GM23248 (cell line): ENCODE results near the gene SRF. TPM values are rescaled to one million over a fixed set of nuclear protein-coding genes. Genes with fewer than 3 reads are reported as not detected.

Experiments used
- DNase-seq: peaks from one replicate; pipeline ENCODE4 v3.0.0-alpha.2; 2015
- H2AFZ ChIP-seq: fragments of 200-600 bp; sonication (generic); 2 replicates; pipeline ENCODE4 v1.6.1; 2016; ENCODE audit warnings: antibody characterized with exemption
- H3F3A ChIP-seq: fragments of 200-600 bp; sonication (generic); 2 replicates; pipeline ENCODE4 v1.6.1; 2016; ENCODE audit warnings: mild to moderate bottlenecking, antibody characterized with exemption, mixed run types; ENCODE audit not compliant: insufficient read depth
- H3K27ac ChIP-seq: fragments of 200-600 bp; sonication (generic); 2 replicates; pipeline ENCODE4 v1.5.1; 2016; ENCODE audit warnings: mild to moderate bottlenecking
- H3K27me3 ChIP-seq: fragments of 200-600 bp; sonication (generic); replicated peaks from 2 replicates; pipeline ENCODE4 v1.6.1; 2016; ENCODE audit warnings: mild to moderate bottlenecking; ENCODE audit not compliant: insufficient read depth
- H3K36me3 ChIP-seq: fragments of 200-600 bp; sonication (generic); 2 replicates; pipeline ENCODE4 v1.6.1; 2016; ENCODE audit warnings: low read depth, mild to moderate bottlenecking
- H3K4me1 ChIP-seq: fragments of 200-600 bp; sonication (generic); 2 replicates; pipeline ENCODE4 v1.6.1; 2016; ENCODE audit warnings: mild to moderate bottlenecking; ENCODE audit not compliant: insufficient read depth
- H3K4me2 ChIP-seq: fragments of 200-600 bp; sonication (generic); one replicate; pipeline ENCODE4 v1.6.1; 2016; ENCODE audit warnings: mild to moderate bottlenecking; ENCODE audit not compliant: unreplicated experiment
- H3K4me3 ChIP-seq: fragments of 200-600 bp; sonication (generic); 2 replicates; pipeline ENCODE4 v1.5.1; 2016; ENCODE audit warnings: mild to moderate bottlenecking
- H3K79me2 ChIP-seq: fragments of 200-600 bp; sonication (generic); 2 replicates; pipeline ENCODE4 v1.6.1; 2016; ENCODE audit warnings: mild to moderate bottlenecking; ENCODE audit not compliant: insufficient read depth
- H3K9ac ChIP-seq: fragments of 200-600 bp; sonication (generic); 2 replicates; pipeline ENCODE4 v1.6.1; 2016; ENCODE audit warnings: mild to moderate bottlenecking
- H3K9me2 ChIP-seq: fragments of 200-600 bp; sonication (generic); 2 replicates; pipeline ENCODE4 v1.6.1; 2016; ENCODE audit warnings: mixed run types, mild to moderate bottlenecking, moderate library complexity; ENCODE audit not compliant: insufficient read depth
- H3K9me3 ChIP-seq: fragments of 200-600 bp; sonication (generic); one replicate; pipeline ENCODE4 v1.6.1; 2017; ENCODE audit warnings: low read depth
- H4K20me1 ChIP-seq: fragments of 200-600 bp; sonication (generic); 2 replicates; pipeline ENCODE4 v1.6.0; 2016; ENCODE audit not compliant: insufficient read depth
- EZH2 ChIP-seq: fragments of 200-600 bp; sonication (generic); IDR thresholded peaks from 2 replicates; pipeline ENCODE4 v1.6.1; 2018; ENCODE audit warnings: antibody characterized with exemption, mild to moderate bottlenecking; ENCODE audit not compliant: insufficient read depth, poor library complexity, severe bottlenecking
- EZH2phosphoT487 ChIP-seq: fragments of 200-600 bp; sonication (generic); IDR thresholded peaks from 2 replicates; pipeline ENCODE4 v1.6.1; 2018; ENCODE audit warnings: antibody characterized with exemption, moderate library complexity, mild to moderate bottlenecking, low read depth; ENCODE audit not compliant: insufficient read depth
- WGBS, 2 experiments: methylation state at CpG; one replicate each; pipeline ENCODE4 v1.1.6; 2015 to 2017; ENCODE audit warnings: low lambda C conversion rate in 2 of 2, low coverage in 1 of 2; ENCODE audit errors: missing lambda C conversion rate in 2 of 2; 5-methylcytosine and 5-hydroxymethylcytosine counted together
- in situ Hi-C: fragments of 300-500 bp; cut with MboI; formaldehyde crosslinking; loops from 2 replicates; pipeline ENCODE4 v1.15.0; 2020
- polyA plus RNA-seq: library from polyadenylated mRNA; unstranded; fragments of >200 nt; fragmentation: Nextera tagmentation; extraction: Ambion mirVana; gene quantifications from 2 replicates; pipeline ENCODE4 v1.2.1, GENCODE V29; 2016
- total RNA-seq: library from RNA; depleted of rRNA; stranded (reverse); fragments of >200 nt; shearing (Covaris generic); gene quantifications from 2 replicates; pipeline ENCODE4 v1.2.3, GENCODE V29; 2014

Gene SRF
- total and polyA plus RNA-seq, 2 experiments from 2014 or later, result 3.3 to 29.6 TPM

DNA sequence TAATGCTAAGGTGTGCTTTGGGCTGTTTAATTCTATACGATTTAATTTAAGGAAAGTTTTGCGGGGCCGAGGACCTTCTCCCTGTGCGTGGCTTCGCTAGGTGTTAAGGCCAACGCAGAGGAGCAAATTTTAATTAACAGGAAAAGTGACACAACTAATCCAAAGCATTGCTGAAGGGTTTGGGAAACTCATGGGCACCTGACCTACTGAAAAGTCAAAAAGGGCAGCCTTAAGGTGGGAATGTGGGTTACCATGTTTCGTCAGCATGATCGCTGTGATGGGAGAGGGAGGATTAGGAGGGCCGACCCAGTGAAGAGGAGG lies 10.5 kb downstream of the SRF start:
- 40 to 49% methylated on average over 9 of the region's 9 CpGs for WGBS, 2 experiments
- Histone ChIP-seq H3K9me2 (no peaks in the 10 kb centered on the region), H3K36me3 (peaks cover 7% of the 10 kb centered on the region; the same call in 1 of the 2 replicates), H3K4me3 (peak overlapping the region; percentile 79), H3K79me2 (peaks cover 37% of the 10 kb centered on the region), H3K9ac (peak overlapping the region; percentile 80), H4K20me1 (no peaks in the 10 kb centered on the region), H3K4me1 (peaks cover 17% of the 10 kb centered on the region), H3K9me3 (no peaks in the 10 kb centered on the region), H2AFZ (peak overlapping the region; percentile 67), H3K27me3 (no peaks in the 10 kb centered on the region), H3K4me2 (peak overlapping the region; percentile 89), H3K27ac (peak overlapping the region; percentile 51), H3F3A (peaks cover 15% of the 10 kb centered on the region)
- no peak for DNase-seq
- in situ Hi-C loops, result no loop called here
- TF ChIP-seq EZH2phosphoT487 (no peak), EZH2 (no peak)

- no peaks in the 10 kb centered on the region for H4K20me1 ChIP-seq
- peak; percentile 89 for DNase-seq
- peak within 1 kb of the TSS; percentile 51 for H3K27ac ChIP-seq
- peak within 1 kb of the TSS; percentile 80 for H3K9ac ChIP-seq
- no peaks in the 10 kb centered on the region for H3K9me2 ChIP-seq
- no peaks in the 10 kb centered on the region for H3K27me3 ChIP-seq
- peaks cover 31% of the 10 kb centered on the region for H3K79me2 ChIP-seq
- 1 to 2% methylated on average over 43 of the region's 51 CpGs for WGBS, 2 experiments
- peak within 1 kb of the TSS; percentile 67 for H2AFZ ChIP-seq
- H3K4me2 ChIP-seq, result peak within 1 kb of the TSS; percentile 89
- peaks cover 15% of the 10 kb centered on the region for H3F3A ChIP-seq
- H3K9me3 ChIP-seq, result no peaks in the 10 kb centered on the region
- H3K4me3 ChIP-seq, result peak within 1 kb of the TSS; percentile 79
- H3K4me1 ChIP-seq, result peaks cover 17% of the 10 kb centered on the region
- peaks cover 8% of the 10 kb centered on the region; the same call in 1 of the 2 replicates for H3K36me3 ChIP-seq
- TF ChIP-seq EZH2 (no peak), EZH2phosphoT487 (no peak)
- in situ Hi-C loops, result no loop called here
These were observed 11.1 kb downstream of the SRF start, which contains the start of gene CUL9 for GRCh38 chr6:43181942-43182860. CUL9 (plus strand) TSS chr6:43182196; CDS start chr6:43184311, 2,115 bp downstream.

- Histone ChIP-seq H3K9me2 (no peaks in the 10 kb centered on the region), H3K27me3 (no peaks in the 10 kb centered on the region), H3K79me2 (peaks cover 18% of the 10 kb centered on the region; the same call in 1 of the 2 replicates), H3K4me1 (peaks cover 17% of the 10 kb centered on the region), H3K27ac (no peak overlapping the region), H3K9me3 (no peaks in the 10 kb centered on the region), H3K9ac (peak overlapping the region; percentile 80), H3K4me3 (peak overlapping the region; percentile 79), H3K4me2 (peak overlapping the region; percentile 89), H3F3A (peaks cover 15% of the 10 kb centered on the region), H2AFZ (no peak overlapping the region), H3K36me3 (peaks cover 9% of the 10 kb centered on the region; the same call in 1 of the 2 replicates), H4K20me1 (no peaks in the 10 kb centered on the region)
- WGBS, 2 experiments, result 96 to 97% methylated on average over 4 of the region's 4 CpGs
- no peak for DNase-seq
- in situ Hi-C loops, result no loop called here
- TF ChIP-seq EZH2, result no peak
- TF ChIP-seq EZH2phosphoT487, result no peak
These were observed 12.4 kb downstream of the SRF start for GRCh38 chr6:43183441-43183840.

DNA sequence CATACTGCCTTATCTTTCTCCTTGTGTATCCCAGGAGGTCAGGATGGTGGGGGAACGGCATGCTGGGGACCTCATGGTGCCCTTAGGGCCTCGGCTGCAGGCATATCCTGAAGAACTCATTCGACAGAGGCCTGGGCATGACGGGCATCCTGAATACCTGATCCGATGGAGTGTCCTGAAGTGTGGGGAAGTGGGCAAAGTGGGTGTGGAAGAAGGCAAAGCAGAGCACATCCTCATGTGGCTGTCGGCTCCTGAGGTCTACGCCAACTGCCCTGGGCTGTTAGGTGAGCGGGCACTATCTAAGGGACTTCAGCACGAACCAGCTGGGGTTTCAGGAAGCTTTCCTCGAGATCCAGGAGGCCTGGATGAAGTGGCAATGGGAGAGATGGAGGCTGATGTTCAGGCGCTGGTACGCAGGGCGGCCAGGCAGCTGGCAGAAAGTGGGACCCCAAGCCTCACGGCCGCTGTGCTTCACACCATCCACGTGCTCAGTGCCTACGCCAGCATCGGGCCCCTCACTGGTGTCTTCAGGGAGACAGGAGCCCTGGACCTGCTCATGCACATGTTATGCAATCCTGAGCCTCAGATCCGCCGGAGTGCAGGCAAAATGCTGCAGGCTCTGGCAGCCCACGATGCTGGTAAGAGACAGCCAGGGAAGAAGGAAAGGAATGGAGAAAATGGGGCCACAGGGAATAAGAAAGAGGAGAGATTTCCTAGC lies 13.4 kb downstream of the SRF start:
- Histone ChIP-seq H3K4me3 (no peak overlapping the region), H4K20me1 (no peaks in the 10 kb centered on the region), H3K36me3 (peaks cover 9% of the 10 kb centered on the region; the same call in 1 of the 2 replicates), H3K27ac (no peak overlapping the region), H3K79me2 (peaks cover 13% of the 10 kb centered on the region; the same call in 1 of the 2 replicates), H3K27me3 (no peaks in the 10 kb centered on the region), H3K9ac (no peak overlapping the region), H3K9me3 (no peaks in the 10 kb centered on the region), H2AFZ (no peak overlapping the region), H3K4me2 (no peak overlapping the region), H3K9me2 (no peaks in the 10 kb centered on the region), H3F3A (peaks cover 15% of the 10 kb centered on the region), H3K4me1 (peaks cover 17% of the 10 kb centered on the region)
- DNase-seq, result no peak
- WGBS, 2 experiments, result 93 to 95% methylated on average over 21 of the region's 21 CpGs
- TF ChIP-seq EZH2 (no peak), EZH2phosphoT487 (no peak)
- in situ Hi-C loops, result no loop called here
